K562 (cell line): ENCODE measurements around the gene KIN. TPM values are rescaled to one million over a fixed set of nuclear protein-coding genes. Genes with fewer than 3 reads are reported as not detected.

Source experiments
- ATAC-seq: fragments of 200-7000 bp; cut with Tn5 transposase; 3 replicates; pipeline ENCODE4 v1.9.1; 2020; ENCODE audit warnings: moderate library complexity
- BruUV-seq: library from RNA; stranded (reverse); fragments of 400-500 nt; replicated peaks from 2 replicates; lab custom pipeline; 2021; lab: Mats Ljungman, UMichigan
- CTCF ChIA-PET: fragments of 300-600 bp; formaldehyde crosslinking; extraction: SDS; loops from one replicate; lab custom pipeline; 2021; ENCODE audit warnings: low intra/inter-chr PET ratio; lab: Yijun Ruan, JAX
- POLR2A ChIA-PET: fragments of 300-600, 350-650 bp; sonication (Branson Sonifier 250); formaldehyde crosslinking; extraction: SDS; loops from one replicate; lab custom pipeline; 2021; ENCODE audit warnings: antibody characterized with exemption, inconsistent platforms; lab: Yijun Ruan, JAX
- DNase-seq, 4 experiments: peaks; one replicate each; pipeline versions ENCODE4 v3.0.0 to v3.0.0-alpha.2; 2011 to 2018; ENCODE audit warnings: low spot score in 3 of 4, mixed read lengths in 3 of 4; ENCODE audit errors: extremely low read depth in 1 of 4
- FAIRE-seq: peaks from 2 replicates; lab custom pipeline; 2011; peaks lifted over from hg19 to GRCh38; lab: Jason Lieb, UNC
- H2AFZ ChIP-seq: 2 replicates; pipeline ENCODE4 v1.6.0; 2011; ENCODE audit warnings: low read depth, low read length, control low read depth, inconsistent platforms
- H3K27ac ChIP-seq: fragments of 200-600 bp; 3 replicates; pipeline ENCODE4 v1.8.0; 2011; ENCODE audit warnings: low read depth, mild to moderate bottlenecking, control low read depth, inconsistent platforms, low read length, moderate library complexity, mixed read lengths; ENCODE audit errors: extremely low read depth
- H3K27me3 ChIP-seq, 2 experiments: fragments of 300-600 bp in 1 of 2; 2 replicates in 1 of 2; 3 replicates in 1 of 2; pipeline versions ENCODE4 v1.6.0 to v1.8.0; 2011; ENCODE audit warnings: inconsistent platforms in 2 of 2, low read length in 2 of 2, mild to moderate bottlenecking in 1 of 2, mixed read lengths in 1 of 2, moderate library complexity in 1 of 2; ENCODE audit not compliant: control insufficient read depth in 2 of 2, insufficient read depth in 2 of 2
- H3K36me3 ChIP-seq: fragments of 300-600 bp; 3 replicates; pipeline ENCODE4 v1.8.0; 2011; ENCODE audit warnings: mild to moderate bottlenecking, low read length, inconsistent platforms; ENCODE audit not compliant: control insufficient read depth, insufficient read depth
- H3K4me1 ChIP-seq, 2 experiments: fragments of 200-600 bp in 1 of 2; replicated peaks in 1 of 2; 2 replicates in 1 of 2; 3 replicates in 1 of 2; pipeline versions ENCODE4 v1.5.1 to v1.8.0; 2011; ENCODE audit warnings: inconsistent platforms in 2 of 2, low read length in 2 of 2, mild to moderate bottlenecking in 1 of 2, mixed read lengths in 1 of 2, moderate library complexity in 1 of 2; ENCODE audit not compliant: control insufficient read depth in 2 of 2, insufficient read depth in 2 of 2
- H3K4me2 ChIP-seq: 2 replicates; pipeline ENCODE4 v1.6.1; 2011; ENCODE audit warnings: low read length, control low read depth, inconsistent platforms, mixed read lengths; ENCODE audit not compliant: insufficient read depth
- H3K4me3 ChIP-seq: fragments of 200-600 bp; sonication (generic), shearing (Covaris generic); 2 replicates; pipeline ENCODE4 v1.5.1; 2016; ENCODE audit warnings: control low read depth, inconsistent platforms
- H3K79me2 ChIP-seq: fragments of 200-600 bp; 3 replicates; pipeline ENCODE4 v1.8.0; 2011; ENCODE audit warnings: low read length, inconsistent platforms; ENCODE audit not compliant: control insufficient read depth, insufficient read depth
- H3K9ac ChIP-seq, 2 experiments: 2 replicates each; pipeline versions ENCODE4 v1.6.0 to v1.6.1; 2011; ENCODE audit warnings: low read depth in 2 of 2, low read length in 2 of 2, control low read depth in 1 of 2, inconsistent platforms in 1 of 2, mild to moderate bottlenecking in 1 of 2, mixed read lengths in 1 of 2; ENCODE audit not compliant: insufficient read depth in 1 of 2
- H3K9me1 ChIP-seq: one replicate; pipeline ENCODE4 v1.6.0; 2011; ENCODE audit warnings: inconsistent platforms, mild to moderate bottlenecking, low read length, moderate library complexity; ENCODE audit not compliant: control insufficient read depth, insufficient read depth
- H3K9me3 ChIP-seq: replicated peaks from 2 replicates; pipeline ENCODE4 v1.5.1; 2011; ENCODE audit warnings: low read depth, low read length, inconsistent platforms; ENCODE audit not compliant: control insufficient read depth, insufficient read depth
- H4K20me1 ChIP-seq: replicated peaks from 2 replicates; pipeline ENCODE4 v1.6.1; 2011; ENCODE audit warnings: low read length, inconsistent platforms, mixed read lengths; ENCODE audit not compliant: control insufficient read depth, insufficient read depth
- BCLAF1 ChIP-seq, 2 experiments: fragments of 450-650 bp in 1 of 2; IDR thresholded peaks; 2 replicates each; pipeline ENCODE4 v1.6.1; 2011 to 2017; ENCODE audit warnings: low read depth in 2 of 2, antibody characterized with exemption in 1 of 2, borderline replicate concordance in 1 of 2, low read length in 1 of 2, mild to moderate bottlenecking in 1 of 2, mixed read lengths in 1 of 2; ENCODE audit not compliant: control insufficient read depth in 1 of 2
- FIP1L1 ChIP-seq: fragments of 200-400 bp; formaldehyde crosslinking; IDR thresholded peaks from 2 replicates; pipeline ENCODE4 v1.6.1; 2018; ENCODE audit warnings: mild to moderate bottlenecking, low read depth, low read length; ENCODE audit not compliant: poor library complexity, severe bottlenecking
- GATAD2B ChIP-seq: fragments of 450-650 bp; IDR thresholded peaks from 2 replicates; pipeline ENCODE4 v1.6.1; 2017; ENCODE audit warnings: mild to moderate bottlenecking, borderline replicate concordance
- KDM1A ChIP-seq, 2 experiments: fragments of 450-650 bp; IDR thresholded peaks; 2 replicates each; pipeline ENCODE4 v1.6.1; 2016; ENCODE audit warnings: mild to moderate bottlenecking in 2 of 2
- KDM2B ChIP-seq: fragments of 250-450 bp; sonication (Bioruptor Pico); IDR thresholded peaks from 2 replicates; pipeline ENCODE4 v1.8.0; 2021; ENCODE audit warnings: mild to moderate bottlenecking, moderate library complexity
- MAFF ChIP-seq: IDR thresholded peaks from 2 replicates; pipeline ENCODE4 v1.6.1; 2012; ENCODE audit warnings: low read length, improper control_type of control experiment
- MCM5 ChIP-seq: fragments of 450-650 bp; IDR thresholded peaks from 2 replicates; pipeline ENCODE4 v1.6.1; 2016; ENCODE audit warnings: low read depth
- NFYB ChIP-seq: IDR thresholded peaks from 2 replicates; pipeline ENCODE4 v1.6.1; 2011; ENCODE audit warnings: mild to moderate bottlenecking, moderate library complexity; ENCODE audit not compliant: insufficient read length; ENCODE audit errors: extremely low read depth
- PHF21A ChIP-seq: fragments of 450-650 bp; IDR thresholded peaks from 2 replicates; pipeline ENCODE4 v1.6.1; 2017; ENCODE audit warnings: low read depth, borderline replicate concordance
- PPARD ChIP-seq: fragments of 250-450 bp; sonication (Bioruptor Pico); IDR thresholded peaks from 2 replicates; pipeline ENCODE4 v1.8.0; 2022; ENCODE audit warnings: inconsistent platforms, mild to moderate bottlenecking, moderate library complexity
- RCOR1 ChIP-seq, 2 experiments: IDR thresholded peaks; 2 replicates each; pipeline ENCODE4 v1.6.1; 2012; ENCODE audit warnings: low read depth in 2 of 2, low read length in 2 of 2, borderline replicate concordance in 1 of 2, improper control_type of control experiment in 1 of 2
- SMAD1 ChIP-seq: fragments of 150-350 bp; IDR thresholded peaks from 2 replicates; pipeline ENCODE4 v1.6.1; 2014; ENCODE audit warnings: low read length, low read depth; ENCODE audit not compliant: partially characterized antibody
- SUPT5H ChIP-seq: fragments of 450-650 bp; IDR thresholded peaks from 2 replicates; pipeline ENCODE4 v1.6.1; 2016
- TRIM28 ChIP-seq: fragments of 450-650 bp; IDR thresholded peaks from 2 replicates; pipeline ENCODE4 v1.6.1; 2017
- ZBTB8A ChIP-seq: fragments of 450-650 bp; IDR thresholded peaks from 2 replicates; pipeline ENCODE4 v1.6.1; 2018; ENCODE audit warnings: mild to moderate bottlenecking, moderate library complexity; ENCODE audit not compliant: partially characterized antibody
- ZFP1 ChIP-seq: fragments of 450-650 bp; formaldehyde crosslinking; IDR thresholded peaks from 2 replicates; pipeline ENCODE4 v1.4.0; 2020; ENCODE audit warnings: mild to moderate bottlenecking, mixed read lengths
- ZNF384 ChIP-seq: IDR thresholded peaks from 2 replicates; pipeline ENCODE4 v1.6.1; 2012; ENCODE audit warnings: low read depth, low read length, improper control_type of control experiment
- ZNF586 ChIP-seq: fragments of 450-650 bp; formaldehyde crosslinking; conservative IDR thresholded peaks from 2 replicates; pipeline ENCODE4 v1.4.0; 2020; ENCODE audit warnings: mild to moderate bottlenecking, moderate library complexity
- WGBS: fragments of 100-300 bp; shearing (Covaris generic); methylation state at CpG from one replicate; pipeline ENCODE4 v1.1.6; 2016; ENCODE audit warnings: low coverage, mixed read lengths; ENCODE audit not compliant: insufficient coverage; ENCODE audit errors: missing lambda C conversion rate; 5-methylcytosine and 5-hydroxymethylcytosine counted together
- in situ Hi-C: fragments of 300-500 bp; cut with MboI; formaldehyde crosslinking; loops from 4 replicates; pipeline ENCODE4 v1.15.0; 2018; ENCODE audit warnings: inconsistent platforms, mixed read lengths
- intact Hi-C: fragments of 100-400 bp; cut with micrococcal nuclease; formaldehyde crosslinking; loops from 2 replicates; pipeline ENCODE4 v1.14.2; 2022
- polyA plus RNA-seq, 8 experiments: library from polyadenylated mRNA; depleted of rRNA in 4 of 8; stranded (reverse) in 5 of 8; unstranded in 3 of 8; fragments of >200 nt; fragmentation: Nextera tagmentation in 2 of 8; fragmentation: Illumina TruSeq in 1 of 8; extraction: Ambion mirVana in 2 of 8; extraction: Trizol in 1 of 8; gene quantifications; 2 replicates each; pipeline versions ENCODE4 v1.2.1 to v1.2.3, GENCODE V29; 2011 to 2014; ENCODE audit warnings: inconsistent platforms in 1 of 8, missing spikeins in 1 of 8
- total RNA-seq, 7 experiments: library from RNA; depleted of rRNA in 6 of 7; stranded (reverse); fragments of >200 nt in 6 of 7; fragmentation: Illumina TruSeq in 2 of 7; extraction: Trizol in 2 of 7; gene quantifications; 2 replicates each; pipeline versions ENCODE4 v1.2.1 to v1.2.3, GENCODE V29; 2011 to 2021; ENCODE audit warnings: low replicate concordance in 1 of 7
- TF ChIP-seq, protein P1 (sequence below): fragments of 450-650 bp; formaldehyde crosslinking; IDR thresholded peaks from 2 replicates; pipeline ENCODE4 v1.4.0; 2022; ENCODE audit warnings: missing genetic modification characterization

The KIN gene
- total and polyA plus RNA-seq, 9 of the 15 experiments (the other 6 are each of a cell fraction or from before 2014, with no cell fraction given) = 11.7 to 35.6 (median 16.0) TPM

- TF ChIP-seq BCLAF1 (IDR thresholded peaks at IDR 0.05; ENCODE audit: borderline replicate concordance in 1 of 2, control insufficient read depth in 1 of 2, low read depth in 2 of 2, low read length in 1 of 2) (no peak), PPARD (CRISPR knock-in tag) (no peak), ZBTB8A (no peak), ZFP1 (CRISPR knock-in tag) (no peak)
These were observed 21.6 kb downstream of the KIN start (continued) for GRCh38 chr10:7766241-7766640.

GRCh38 chr10:7763929-7764328 is 23.9 kb downstream of the KIN start:
- Histone ChIP-seq H3K4me3 (no peak overlapping the region), H3K27me3 (no peaks in the 10 kb centered on the region), H3K9me3 (no peaks in the 10 kb centered on the region), H3K9ac (no peak overlapping the region), H3K27ac (peak overlapping the region; percentile 10; the same call in 1 of the 3 replicates), H2AFZ (no peak overlapping the region), H4K20me1 (no peaks in the 10 kb centered on the region), H3K36me3 (peaks cover 55% of the 10 kb centered on the region), H3K79me2 (no peaks in the 10 kb centered on the region), H3K9me1 (no peaks in the 10 kb centered on the region), H3K4me1 (peaks cover 0 to 5% of the 10 kb centered on the region in 2 experiments; a peak in 2 of 5 replicates), H3K4me2 (no peak overlapping the region)
- ChIA-PET POLR2A (interaction anchor here (1.2 kb wide), 1 partner anchor 13 kb away, joined by 4 read pairs; no protein-coding TSS in a partner anchor), CTCF (no interaction called here)
- intact Hi-C loops = no loop called here
- in situ Hi-C loops = no loop called here
- ATAC-seq = peak; percentile 80
- FAIRE-seq = peak; percentile 58
- BruUV-seq = no TSS peak
- DNase-seq = peak in 2 of 4 experiments; percentile 10 to 27
- WGBS = 16% methylated on average over 5 of the region's 5 CpGs
- peak; percentile 23; the same call in 1 of the 2 replicates for TF ChIP-seq MAFF
- TF ChIP-seq ZNF384 = no peak
- TF ChIP-seq RCOR1 (IDR thresholded peaks at IDR 0.05; ENCODE audit: borderline replicate concordance in 1 of 2, low read depth in 2 of 2, low read length in 2 of 2) = peak in 1 of 2 experiments; percentile 85; a peak in 2 of 4 replicates
- no peak for TF ChIP-seq NFYB
- TF ChIP-seq KDM2B = no peak
- TF ChIP-seq ZNF586 (CRISPR knock-in tag) = no peak
- no peak for TF ChIP-seq TRIM28
- TF ChIP-seq FIP1L1 = no peak
- TF ChIP-seq MCM5 = no peak
- TF ChIP-seq, protein P1, sequence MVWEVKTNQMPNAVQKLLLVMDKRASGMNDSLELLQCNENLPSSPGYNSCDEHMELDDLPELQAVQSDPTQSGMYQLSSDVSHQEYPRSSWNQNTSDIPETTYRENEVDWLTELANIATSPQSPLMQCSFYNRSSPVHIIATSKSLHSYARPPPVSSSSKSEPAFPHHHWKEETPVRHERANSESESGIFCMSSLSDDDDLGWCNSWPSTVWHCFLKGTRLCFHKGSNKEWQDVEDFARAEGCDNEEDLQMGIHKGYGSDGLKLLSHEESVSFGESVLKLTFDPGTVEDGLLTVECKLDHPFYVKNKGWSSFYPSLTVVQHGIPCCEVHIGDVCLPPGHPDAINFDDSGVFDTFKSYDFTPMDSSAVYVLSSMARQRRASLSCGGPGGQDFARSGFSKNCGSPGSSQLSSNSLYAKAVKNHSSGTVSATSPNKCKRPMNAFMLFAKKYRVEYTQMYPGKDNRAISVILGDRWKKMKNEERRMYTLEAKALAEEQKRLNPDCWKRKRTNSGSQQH (CRISPR knock-in tag) = no peak
- TF ChIP-seq SUPT5H = no peak
- TF ChIP-seq PHF21A = no peak
- TF ChIP-seq GATAD2B = no peak
- TF ChIP-seq KDM1A (IDR thresholded peaks at IDR 0.05) = 0 out of 4 replicates have a peak, but pooled peaks have one; percentile 44 to 50
- no peak for TF ChIP-seq SMAD1
